NCI-H82 treated with DMSO at 0.1 percent for 48 hours (cell line): ENCODE data around the gene AMN.
"Not testable (repeated sequence)": the region's sequence is repeated elsewhere in the genome, so short reads cannot be mapped to it uniquely, and the experiment has no call there.

Experiments used
- DNase-seq: peaks from one replicate; lab custom pipeline; 2025; ENCODE audit not compliant: unreplicated experiment; lab: John Stamatoyannopoulos, UW

AMN gene

GRCh38 chr14:102911991-102912761, 10.3 kb upstream of the AMN start:
- no peak for DNase-seq

- DNase-seq, result no peak
Measured at GRCh38 chr14:102913341-102914211, 8.9 kb upstream of the AMN start.

GRCh38 chr14:102914474-102915291, 7.8 kb upstream of the AMN start:
- no peak for DNase-seq

GRCh38 chr14:102915292-102916110, 7.0 kb upstream of the AMN start:
- DNase-seq, result no peak

GRCh38 chr14:102916347-102917055, 6.0 kb upstream of the AMN start:
- no peak for DNase-seq

- DNase-seq, result no peak
Measured at GRCh38 chr14:102917056-102917385, 5.4 kb upstream of the AMN start.

- DNase-seq, result no peak
Measured at GRCh38 chr14:102917469-102918211, 4.8 kb upstream of the AMN start.

- DNase-seq, result no peak
Measured at GRCh38 chr14:102918438-102918837, 4.0 kb upstream of the AMN start.

- DNase-seq, result no peak
Measured at GRCh38 chr14:102920273-102920997, 2.0 kb upstream of the AMN start.

- DNase-seq, result no peak
Measured at GRCh38 chr14:102920998-102921304, 1.5 kb upstream of the AMN start.

GRCh38 chr14:102923201-102923924, 900 bp downstream of the AMN start:
- no peak for DNase-seq

GRCh38 chr14:102923925-102924486, 1.5 kb downstream of the AMN start:
- no peak for DNase-seq

GRCh38 chr14:102924632-102925588, 2.4 kb downstream of the AMN start:
- no peak for DNase-seq

GRCh38 chr14:102925646-102926045, 3.2 kb downstream of the AMN start:
- no peak for DNase-seq

- no peak for DNase-seq
Measured at GRCh38 chr14:102926104-102926503, 3.6 kb downstream of the AMN start.

- not testable (repeated sequence) for DNase-seq
Measured at GRCh38 chr14:102926840-102927239, 4.4 kb downstream of the AMN start.
